Neural progenitor cell (in vitro differentiated cells): ENCODE data around the gene ITGB1. TPM values are rescaled to one million over a fixed set of nuclear protein-coding genes. Genes with fewer than 3 reads are reported as not detected.

Experiments
- DNase-seq: peaks from one replicate; pipeline ENCODE4 v3.0.0-alpha.2; 2016; ENCODE audit warnings: low spot score
- H2AFZ ChIP-seq: fragments of 200-600 bp; sonication (generic); replicated peaks from 2 replicates; pipeline ENCODE4 v1.6.1; 2016; ENCODE audit warnings: antibody characterized with exemption
- H3F3A ChIP-seq: fragments of 200-600 bp; sonication (generic); 2 replicates; pipeline ENCODE4 v1.6.1; 2016; ENCODE audit warnings: antibody characterized with exemption, low read depth
- H3K27ac ChIP-seq: fragments of 200-600 bp; sonication (generic); 2 replicates; pipeline ENCODE4 v1.5.1; 2016; ENCODE audit warnings: mild to moderate bottlenecking
- H3K27me3 ChIP-seq: fragments of 200-600 bp; sonication (generic); 2 replicates; pipeline ENCODE4 v1.6.1; 2016; ENCODE audit warnings: mild to moderate bottlenecking, moderate library complexity
- H3K36me3 ChIP-seq: fragments of 200-600 bp; sonication (generic); 2 replicates; pipeline ENCODE4 v1.5.1; 2016
- H3K4me1 ChIP-seq: fragments of 200-600 bp; sonication (generic); 2 replicates; pipeline ENCODE4 v1.6.1; 2016; ENCODE audit warnings: mixed run types
- H3K4me2 ChIP-seq: fragments of 200-600 bp; sonication (generic); 2 replicates; pipeline ENCODE4 v1.6.1; 2016
- H3K4me3 ChIP-seq: fragments of 200-600 bp; sonication (generic); 2 replicates; pipeline ENCODE4 v1.5.1; 2016
- H3K79me2 ChIP-seq: fragments of 200-600 bp; sonication (generic); 2 replicates; pipeline ENCODE4 v1.6.1; 2016; ENCODE audit warnings: low read depth
- H3K9ac ChIP-seq: fragments of 200-600 bp; sonication (generic); 2 replicates; pipeline ENCODE4 v1.6.1; 2016
- H3K9me3 ChIP-seq: fragments of 200-600 bp; sonication (generic); 2 replicates; pipeline ENCODE4 v1.5.1; 2016; ENCODE audit warnings: low read depth
- H4K20me1 ChIP-seq: fragments of 200-600 bp; sonication (generic); 2 replicates; pipeline ENCODE4 v1.6.1; 2016; ENCODE audit warnings: low read depth
- H3K27ac Mint-ChIP-seq: 3 replicates; pipeline ENCODE4 v1.8.0; 2021; ENCODE audit warnings: mixed read lengths
- H3K27me3 Mint-ChIP-seq: 2 replicates; pipeline ENCODE4 v1.8.0; 2022; ENCODE audit warnings: low read depth, mild to moderate bottlenecking, inconsistent platforms, moderate library complexity, mixed read lengths; ENCODE audit not compliant: insufficient read depth
- H3K36me3 Mint-ChIP-seq: 3 replicates; pipeline ENCODE4 v1.8.0; 2021; ENCODE audit warnings: mixed read lengths
- H3K4me1 Mint-ChIP-seq: 3 replicates; pipeline ENCODE4 v1.8.0; 2021; ENCODE audit warnings: mixed read lengths
- H3K4me3 Mint-ChIP-seq: 3 replicates; pipeline ENCODE4 v1.8.0; 2021; ENCODE audit warnings: mild to moderate bottlenecking, moderate library complexity, mixed read lengths
- H3K9me3 Mint-ChIP-seq: 3 replicates; pipeline ENCODE4 v1.8.0; 2020; ENCODE audit warnings: mixed read lengths
- EZH2 ChIP-seq: fragments of 200-600 bp; sonication (generic); IDR thresholded peaks from 2 replicates; pipeline ENCODE4 v1.6.1; 2017; ENCODE audit warnings: antibody characterized with exemption, mild to moderate bottlenecking, moderate library complexity
- EZH2phosphoT487 ChIP-seq: fragments of 200-600 bp; sonication (generic); IDR thresholded peaks from 2 replicates; pipeline ENCODE4 v1.6.1; 2017; ENCODE audit warnings: antibody characterized with exemption
- total RNA-seq: library from RNA; depleted of rRNA; stranded (reverse); fragments of >200 nt; gene quantifications from 2 replicates; pipeline ENCODE4 v1.2.3, GENCODE V29; 2015; ENCODE audit warnings: low replicate concordance
- TF ChIP-seq, protein P1 (sequence below): fragments of 200-600 bp; sonication (generic); IDR thresholded peaks from 2 replicates; pipeline ENCODE4 v1.5.1; 2017; ENCODE audit warnings: antibody characterized with exemption, mild to moderate bottlenecking

ITGB1 gene
- total RNA-seq, 1 donor from 2014 or later: 358 TPM

DNA sequence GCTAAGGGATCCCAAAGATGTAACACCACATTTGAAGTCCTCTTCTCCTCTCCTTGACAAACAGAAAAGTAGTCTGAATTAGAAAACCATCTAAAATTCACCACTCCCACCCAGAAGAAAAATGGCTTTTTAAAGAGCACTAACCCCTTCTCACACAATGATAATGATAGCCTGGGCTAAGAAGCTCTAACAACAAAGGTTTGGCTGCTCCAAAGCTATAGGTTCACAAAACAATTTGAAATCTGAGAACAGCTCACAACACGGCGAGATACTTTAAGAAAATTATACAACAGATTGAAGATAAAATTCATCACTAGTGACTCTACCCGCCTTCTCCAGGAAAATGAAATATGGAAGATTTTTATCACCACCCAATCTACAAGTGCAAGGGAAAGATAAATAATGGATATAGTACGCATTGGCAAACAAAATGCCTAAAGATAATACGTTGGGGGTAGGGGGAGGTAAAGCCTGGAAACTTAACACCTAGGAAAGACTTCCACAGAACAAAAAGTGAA lies 7.4 kb downstream of the ITGB1 start:
- Mint-ChIP-seq H3K9me3 (peaks cover 27% of the 10 kb centered on the region), H3K27ac (no peak overlapping the region), H3K4me3 (peak overlapping the region; percentile 1), H3K27me3 (peaks cover 3% of the 10 kb centered on the region), H3K36me3 (peaks cover 31% of the 10 kb centered on the region), H3K4me1 (peaks cover 32% of the 10 kb centered on the region)
- Histone ChIP-seq H3K27ac (peak overlapping the region; percentile 82), H3K9ac (no peak overlapping the region), H3K27me3 (no peaks in the 10 kb centered on the region), H3K79me2 (peaks cover 100% of the 10 kb centered on the region), H3K4me3 (peak overlapping the region; percentile 47), H3K36me3 (no peaks in the 10 kb centered on the region), H3K4me1 (peaks cover 58% of the 10 kb centered on the region), H3K4me2 (peak overlapping the region; percentile 81), H4K20me1 (peaks cover 53% of the 10 kb centered on the region), H2AFZ (no peak overlapping the region), H3F3A (peaks cover 21% of the 10 kb centered on the region), H3K9me3 (no peaks in the 10 kb centered on the region)
- TF ChIP-seq EZH2phosphoT487: no peak
- peak; percentile 50 for DNase-seq

DNA sequence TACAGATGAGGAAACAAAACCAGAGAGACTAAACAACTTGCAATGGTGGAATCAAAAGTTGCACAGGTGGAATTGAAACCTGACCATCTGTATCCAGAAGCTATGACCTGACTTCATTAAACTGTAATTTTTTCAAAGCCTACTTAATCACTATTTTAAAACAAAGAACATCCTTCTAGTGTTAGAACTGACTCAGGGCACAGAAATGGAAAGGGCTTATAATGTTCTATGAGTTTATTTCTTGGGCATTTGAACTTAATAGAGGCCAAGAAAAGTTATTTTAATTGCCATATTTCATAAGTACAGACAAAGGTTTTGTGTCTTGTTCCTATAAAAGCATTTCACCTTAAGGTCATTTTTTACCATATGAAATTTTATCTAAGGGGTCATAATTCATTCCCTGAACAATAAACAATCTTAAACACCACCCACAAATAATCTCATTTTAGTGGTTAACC lies 8.8 kb downstream of the ITGB1 start:
- Histone ChIP-seq H3K4me3 (no peak overlapping the region), H3F3A (peaks cover 29% of the 10 kb centered on the region), H3K27ac (no peak overlapping the region), H3K36me3 (no peaks in the 10 kb centered on the region), H3K79me2 (peaks cover 100% of the 10 kb centered on the region), H3K27me3 (no peaks in the 10 kb centered on the region), H3K9ac (no peak overlapping the region), H3K9me3 (no peaks in the 10 kb centered on the region), H4K20me1 (peaks cover 48% of the 10 kb centered on the region), H3K4me2 (peak overlapping the region; percentile 81), H3K4me1 (peaks cover 54% of the 10 kb centered on the region), H2AFZ (no peak overlapping the region)
- H3K27ac Mint-ChIP-seq: no peak overlapping the region
- TF ChIP-seq, protein P1, sequence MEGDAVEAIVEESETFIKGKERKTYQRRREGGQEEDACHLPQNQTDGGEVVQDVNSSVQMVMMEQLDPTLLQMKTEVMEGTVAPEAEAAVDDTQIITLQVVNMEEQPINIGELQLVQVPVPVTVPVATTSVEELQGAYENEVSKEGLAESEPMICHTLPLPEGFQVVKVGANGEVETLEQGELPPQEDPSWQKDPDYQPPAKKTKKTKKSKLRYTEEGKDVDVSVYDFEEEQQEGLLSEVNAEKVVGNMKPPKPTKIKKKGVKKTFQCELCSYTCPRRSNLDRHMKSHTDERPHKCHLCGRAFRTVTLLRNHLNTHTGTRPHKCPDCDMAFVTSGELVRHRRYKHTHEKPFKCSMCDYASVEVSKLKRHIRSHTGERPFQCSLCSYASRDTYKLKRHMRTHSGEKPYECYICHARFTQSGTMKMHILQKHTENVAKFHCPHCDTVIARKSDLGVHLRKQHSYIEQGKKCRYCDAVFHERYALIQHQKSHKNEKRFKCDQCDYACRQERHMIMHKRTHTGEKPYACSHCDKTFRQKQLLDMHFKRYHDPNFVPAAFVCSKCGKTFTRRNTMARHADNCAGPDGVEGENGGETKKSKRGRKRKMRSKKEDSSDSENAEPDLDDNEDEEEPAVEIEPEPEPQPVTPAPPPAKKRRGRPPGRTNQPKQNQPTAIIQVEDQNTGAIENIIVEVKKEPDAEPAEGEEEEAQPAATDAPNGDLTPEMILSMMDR: no peak
- no peak for TF ChIP-seq EZH2phosphoT487
- TF ChIP-seq EZH2: no peak
- H3K4me1 Mint-ChIP-seq: peaks cover 24% of the 10 kb centered on the region
- H3K36me3 Mint-ChIP-seq: peaks cover 31% of the 10 kb centered on the region
- H3K27me3 Mint-ChIP-seq: peaks cover 3% of the 10 kb centered on the region
- no peak overlapping the region for H3K4me3 Mint-ChIP-seq
- H3K9me3 Mint-ChIP-seq: peaks cover 27% of the 10 kb centered on the region
- DNase-seq: no peak

DNA sequence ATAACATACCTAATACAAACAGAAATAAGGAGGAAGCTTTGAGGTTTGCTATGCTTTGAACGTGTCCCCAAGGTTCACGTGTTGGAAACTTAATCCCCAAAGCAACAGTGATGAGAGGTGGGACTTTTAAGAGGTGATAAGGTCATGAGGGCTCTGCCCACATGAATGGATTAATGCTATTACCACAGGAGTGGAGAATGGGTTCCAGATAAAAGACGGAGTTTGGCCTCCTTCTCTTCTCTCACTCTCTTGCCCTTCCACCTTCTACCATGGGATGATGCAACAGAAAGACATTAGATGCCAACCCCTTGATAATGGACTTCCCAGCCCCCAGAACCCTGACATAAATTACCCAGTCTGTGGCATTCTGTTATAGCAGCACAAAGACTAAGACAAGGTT lies 9.6 kb downstream of the ITGB1 start:
- Histone ChIP-seq H3K4me2 (no peak overlapping the region), H3K4me3 (no peak overlapping the region), H3F3A (peaks cover 21% of the 10 kb centered on the region), H2AFZ (no peak overlapping the region), H3K4me1 (peaks cover 52% of the 10 kb centered on the region), H4K20me1 (peaks cover 48% of the 10 kb centered on the region), H3K27me3 (no peaks in the 10 kb centered on the region), H3K9me3 (no peaks in the 10 kb centered on the region), H3K27ac (no peak overlapping the region), H3K9ac (no peak overlapping the region), H3K36me3 (no peaks in the 10 kb centered on the region), H3K79me2 (peaks cover 100% of the 10 kb centered on the region)
- peaks cover 24% of the 10 kb centered on the region for H3K4me1 Mint-ChIP-seq
- H3K9me3 Mint-ChIP-seq: peaks cover 27% of the 10 kb centered on the region
- no peak overlapping the region for H3K4me3 Mint-ChIP-seq
- no peak overlapping the region for H3K27ac Mint-ChIP-seq
- TF ChIP-seq EZH2 (no peak), EZH2phosphoT487 (no peak)
- TF ChIP-seq, protein P1: no peak
- no peak for DNase-seq
- H3K27me3 Mint-ChIP-seq: no peaks in the 10 kb centered on the region
- H3K36me3 Mint-ChIP-seq: peaks cover 36% of the 10 kb centered on the region

DNA sequence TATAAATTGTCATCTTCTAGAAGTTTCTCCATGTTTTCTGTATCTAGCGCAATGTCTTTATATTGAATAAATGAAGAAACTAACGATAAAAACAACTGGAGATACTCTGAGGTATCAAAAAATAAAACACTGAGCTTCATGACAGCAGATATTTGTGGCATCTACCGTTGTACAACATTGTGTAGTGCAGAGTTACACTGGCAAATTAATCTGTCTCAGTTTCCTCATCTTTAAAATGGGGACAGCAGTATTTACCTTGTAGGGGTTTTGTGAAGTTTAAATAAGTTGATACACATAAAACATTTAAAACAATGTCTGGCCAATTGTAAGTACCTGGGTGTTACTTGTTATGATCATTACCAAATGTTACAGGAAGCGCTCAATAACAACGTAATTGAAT lies 10.4 kb downstream of the ITGB1 start:
- no peak overlapping the region for H2AFZ ChIP-seq
- H3F3A ChIP-seq: peaks cover 21% of the 10 kb centered on the region
- TF ChIP-seq, protein P1: no peak
- no peak for TF ChIP-seq EZH2phosphoT487
- TF ChIP-seq EZH2: no peak
- Mint-ChIP-seq H3K9me3 (peaks cover 27% of the 10 kb centered on the region), H3K4me1 (peaks cover 26% of the 10 kb centered on the region), H3K27me3 (no peaks in the 10 kb centered on the region), H3K27ac (no peak overlapping the region), H3K36me3 (peaks cover 37% of the 10 kb centered on the region), H3K4me3 (no peak overlapping the region)
- H4K20me1 ChIP-seq: peaks cover 48% of the 10 kb centered on the region
- no peak overlapping the region for H3K27ac ChIP-seq
- no peak overlapping the region for H3K9ac ChIP-seq
- H3K4me2 ChIP-seq: no peak overlapping the region
- H3K4me3 ChIP-seq: no peak overlapping the region
- DNase-seq: no peak
- H3K27me3 ChIP-seq: no peaks in the 10 kb centered on the region
- peaks cover 100% of the 10 kb centered on the region for H3K79me2 ChIP-seq
- H3K36me3 ChIP-seq: no peaks in the 10 kb centered on the region
- H3K9me3 ChIP-seq: no peaks in the 10 kb centered on the region
- H3K4me1 ChIP-seq: peaks cover 49% of the 10 kb centered on the region
